ENCODE data around the gene GNPDA2.
"Not testable (repeated sequence)": the region's sequence is repeated elsewhere in the genome, so short reads cannot be mapped to it uniquely, and the experiment has no call there.

GNPDA2 gene

GRCh38 chr4:44726038-44726871 is at the start of gene GNPDA2:
TSS of gene GNPDA2 (minus strand) at chr4:44726556. CDS start at chr4:44722207, 4,349 bp downstream.
- peak; percentile 94 for DNase-seq (ENCODE audit: low spot score)

- no peak for DNase-seq (ENCODE audit: low spot score)
Measured at GRCh38 chr4:44772340-44772739, 46.0 kb upstream of the GNPDA2 start.

GRCh38 chr4:44771789-44772188 is 45.4 kb upstream of the GNPDA2 start:
- DNase-seq (ENCODE audit: low spot score) = no peak

- DNase-seq (ENCODE audit: low spot score) = no peak
Measured at GRCh38 chr4:44766453-44766852, 40.1 kb upstream of the GNPDA2 start.

- no peak for DNase-seq (ENCODE audit: low spot score)
Measured at GRCh38 chr4:44765116-44765515, 38.8 kb upstream of the GNPDA2 start.

GRCh38 chr4:44761306-44761705 is 35.0 kb upstream of the GNPDA2 start:
- DNase-seq (ENCODE audit: low spot score) = no peak

GRCh38 chr4:44760142-44760898 is 34.0 kb upstream of the GNPDA2 start:
- peak; percentile 12 for DNase-seq (ENCODE audit: low spot score)

- DNase-seq (ENCODE audit: low spot score) = no peak
Measured at GRCh38 chr4:44756559-44756958, 30.2 kb upstream of the GNPDA2 start.

- DNase-seq (ENCODE audit: low spot score) = no peak
Measured at GRCh38 chr4:44740201-44740600, 13.8 kb upstream of the GNPDA2 start.

- peak; percentile 6 for DNase-seq (ENCODE audit: low spot score)
Measured at GRCh38 chr4:44738615-44739014, 12.3 kb upstream of the GNPDA2 start.

GRCh38 chr4:44736900-44737299 is 10.5 kb upstream of the GNPDA2 start:
- no peak for DNase-seq (ENCODE audit: low spot score)

GRCh38 chr4:44728694-44729093 is 2.3 kb upstream of the GNPDA2 start:
- not testable (repeated sequence) for DNase-seq (ENCODE audit: low spot score)

GRCh38 chr4:44727471-44727870 is 1.1 kb upstream of the GNPDA2 start:
- no peak for DNase-seq (ENCODE audit: low spot score)

- DNase-seq (ENCODE audit: low spot score) = no peak
Measured at GRCh38 chr4:44725726-44726037, 674 bp downstream of the GNPDA2 start.

- DNase-seq (ENCODE audit: low spot score) = peak; percentile 1
Measured at GRCh38 chr4:44725166-44725565, 1.2 kb downstream of the GNPDA2 start.

- no peak for DNase-seq (ENCODE audit: low spot score)
Measured at GRCh38 chr4:44722001-44722400, 4.4 kb downstream of the GNPDA2 start.

- no peak for DNase-seq (ENCODE audit: low spot score)
Measured at GRCh38 chr4:44720371-44720770, 6.0 kb downstream of the GNPDA2 start.

GRCh38 chr4:44716597-44716996 is 9.8 kb downstream of the GNPDA2 start:
- DNase-seq (ENCODE audit: low spot score) = no peak

GRCh38 chr4:44713125-44713524 is 13.2 kb downstream of the GNPDA2 start:
- no peak for DNase-seq (ENCODE audit: low spot score)

- DNase-seq (ENCODE audit: low spot score) = no peak
Measured at GRCh38 chr4:44704673-44705072, 21.7 kb downstream of the GNPDA2 start.

- no peak for DNase-seq (ENCODE audit: low spot score)
Measured at GRCh38 chr4:44701037-44701436, 25.3 kb downstream of the GNPDA2 start.

GRCh38 chr4:44700427-44700826 is 25.9 kb downstream of the GNPDA2 start:
- DNase-seq (ENCODE audit: low spot score) = no peak

- no peak for DNase-seq (ENCODE audit: low spot score)
Measured at GRCh38 chr4:44684648-44685047, 41.7 kb downstream of the GNPDA2 start.
